Parathyroid adenoma (tissue), 2 donors: Measurements from ENCODE around the gene APEX2.
"Not testable (repeated sequence)": the region's sequence is repeated elsewhere in the genome, so short reads cannot be mapped to it uniquely, and the experiment has no call there.

Experiments
- H2AFZ ChIP-seq: fragments of 300-600 bp; sonication (generic); one replicate; pipeline ENCODE4 v1.7.0; 2017; ENCODE audit warnings: antibody characterized with exemption, mild to moderate bottlenecking
- H3K27ac ChIP-seq: fragments of 300-600 bp; sonication (generic); one replicate; pipeline ENCODE4 v1.7.0; 2017
- H3K27me3 ChIP-seq: fragments of 300-600 bp; sonication (generic); one replicate; pipeline ENCODE4 v1.7.0; 2017; ENCODE audit warnings: low read length; ENCODE audit not compliant: control insufficient read depth, insufficient read depth
- H3K36me3 ChIP-seq: fragments of 300-600 bp; sonication (generic); one replicate; pipeline ENCODE4 v1.7.0; 2017; ENCODE audit warnings: low read length; ENCODE audit not compliant: control insufficient read depth, insufficient read depth
- H3K4me1 ChIP-seq: fragments of 300-600 bp; sonication (generic); one replicate; pipeline ENCODE4 v1.7.0; 2017; ENCODE audit warnings: control low read depth
- H3K4me2 ChIP-seq: fragments of 300-600 bp; sonication (generic); one replicate; pipeline ENCODE4 v1.7.0; 2017; ENCODE audit warnings: low read length
- H3K4me3 ChIP-seq: fragments of 300-600 bp; sonication (generic); one replicate; pipeline ENCODE4 v1.7.0; 2017; ENCODE audit warnings: low read depth, low read length
- H3K79me2 ChIP-seq: fragments of 300-600 bp; sonication (generic); one replicate; pipeline ENCODE4 v1.7.0; 2017; ENCODE audit warnings: control low read depth
- H3K9ac ChIP-seq: fragments of 300-600 bp; sonication (generic); one replicate; pipeline ENCODE4 v1.7.0; 2017; ENCODE audit warnings: mild to moderate bottlenecking
- H3K9me3 ChIP-seq: fragments of 300-600 bp; sonication (generic); one replicate; pipeline ENCODE4 v1.7.0; 2017; ENCODE audit warnings: low read length; ENCODE audit not compliant: control insufficient read depth
- TF ChIP-seq, protein P1 (sequence below): fragments of 300-600 bp; sonication (generic); IDR thresholded peaks from one replicate; pipeline ENCODE4 v1.7.0; 2017; ENCODE audit warnings: antibody characterized with exemption, mild to moderate bottlenecking
- donor health status: primary hyperparathyroidism.

APEX2 gene

DNA sequence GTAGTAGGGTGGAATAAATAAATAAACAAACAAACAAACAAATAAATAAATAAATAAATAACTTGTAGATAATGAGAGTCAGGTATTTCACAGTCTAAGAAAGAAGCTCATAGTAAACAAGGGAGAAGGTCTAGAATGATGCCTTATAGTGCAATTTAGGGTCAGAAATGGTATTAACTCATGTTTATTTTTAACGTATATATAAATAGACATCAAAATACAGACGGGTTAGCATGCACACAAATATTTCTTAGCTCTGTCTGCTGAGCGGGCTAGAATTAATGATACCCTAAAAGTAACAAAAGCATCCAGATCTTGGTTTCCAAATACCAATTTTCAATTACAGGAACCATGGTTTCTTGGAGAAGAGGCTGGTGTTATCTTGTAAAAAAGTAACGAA is 22.8 kb upstream of the APEX2 start:
- Histone ChIP-seq H3K27me3 (no peaks in the 10 kb centered on the region), H3K9ac (no peak overlapping the region), H3K27ac (no peak overlapping the region), H3K4me2 (no peak overlapping the region), H2AFZ (no peak overlapping the region), H3K4me1 (no peaks in the 10 kb centered on the region), H3K9me3 (no peaks in the 10 kb centered on the region), H3K4me3 (no peak overlapping the region), H3K36me3 (no peaks in the 10 kb centered on the region), H3K79me2 (no peaks in the 10 kb centered on the region)
- TF ChIP-seq, protein P1, sequence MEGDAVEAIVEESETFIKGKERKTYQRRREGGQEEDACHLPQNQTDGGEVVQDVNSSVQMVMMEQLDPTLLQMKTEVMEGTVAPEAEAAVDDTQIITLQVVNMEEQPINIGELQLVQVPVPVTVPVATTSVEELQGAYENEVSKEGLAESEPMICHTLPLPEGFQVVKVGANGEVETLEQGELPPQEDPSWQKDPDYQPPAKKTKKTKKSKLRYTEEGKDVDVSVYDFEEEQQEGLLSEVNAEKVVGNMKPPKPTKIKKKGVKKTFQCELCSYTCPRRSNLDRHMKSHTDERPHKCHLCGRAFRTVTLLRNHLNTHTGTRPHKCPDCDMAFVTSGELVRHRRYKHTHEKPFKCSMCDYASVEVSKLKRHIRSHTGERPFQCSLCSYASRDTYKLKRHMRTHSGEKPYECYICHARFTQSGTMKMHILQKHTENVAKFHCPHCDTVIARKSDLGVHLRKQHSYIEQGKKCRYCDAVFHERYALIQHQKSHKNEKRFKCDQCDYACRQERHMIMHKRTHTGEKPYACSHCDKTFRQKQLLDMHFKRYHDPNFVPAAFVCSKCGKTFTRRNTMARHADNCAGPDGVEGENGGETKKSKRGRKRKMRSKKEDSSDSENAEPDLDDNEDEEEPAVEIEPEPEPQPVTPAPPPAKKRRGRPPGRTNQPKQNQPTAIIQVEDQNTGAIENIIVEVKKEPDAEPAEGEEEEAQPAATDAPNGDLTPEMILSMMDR: no peak

DNA sequence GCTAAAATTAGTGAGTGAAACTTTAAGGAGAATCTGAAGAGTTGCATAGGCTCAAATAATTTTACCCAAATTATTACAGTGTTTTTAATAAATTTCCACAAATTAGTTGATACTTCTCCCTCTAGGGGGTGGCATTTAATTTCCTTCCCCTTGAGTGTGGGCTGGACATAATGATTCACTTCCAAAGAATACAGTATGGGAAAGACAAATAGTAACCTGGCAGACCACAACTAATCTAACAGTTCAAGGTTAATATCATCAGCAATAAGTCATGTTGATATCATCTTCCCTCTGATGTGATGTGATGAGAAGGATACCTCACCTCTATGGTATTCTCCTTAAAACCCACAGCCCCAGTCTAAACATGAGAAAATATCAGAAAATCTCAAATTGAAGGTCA is 21.7 kb upstream of the APEX2 start:
- H3K4me2 ChIP-seq: no peak overlapping the region
- H3K9me3 ChIP-seq: no peaks in the 10 kb centered on the region
- H3K9ac ChIP-seq: no peak overlapping the region
- no peaks in the 10 kb centered on the region for H3K4me1 ChIP-seq
- no peak overlapping the region for H3K27ac ChIP-seq
- no peaks in the 10 kb centered on the region for H3K27me3 ChIP-seq
- no peak overlapping the region for H2AFZ ChIP-seq
- H3K4me3 ChIP-seq: no peak overlapping the region
- H3K79me2 ChIP-seq: no peaks in the 10 kb centered on the region
- no peaks in the 10 kb centered on the region for H3K36me3 ChIP-seq
- TF ChIP-seq, protein P1: no peak

DNA sequence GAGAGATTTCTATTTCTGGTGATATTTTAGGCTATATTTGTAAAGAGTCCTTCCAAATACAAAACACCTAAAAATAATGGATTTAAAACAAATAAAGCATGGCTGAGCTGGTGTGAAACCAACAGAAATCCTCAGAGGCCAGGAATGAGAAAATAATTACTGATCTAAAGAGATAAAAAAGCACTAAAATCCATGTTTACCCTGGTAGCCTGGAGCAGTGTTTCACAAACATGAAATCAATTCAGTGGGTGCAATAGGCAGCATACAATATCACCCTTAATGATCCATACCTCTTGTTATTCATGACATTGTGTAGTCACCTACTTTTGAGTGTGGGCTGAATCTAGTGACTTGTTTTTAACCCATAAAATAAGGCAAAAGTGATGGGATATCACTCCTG is 20.7 kb upstream of the APEX2 start:
- Histone ChIP-seq H3K27me3 (no peaks in the 10 kb centered on the region), H3K4me1 (no peaks in the 10 kb centered on the region), H3K9ac (no peak overlapping the region), H3K79me2 (no peaks in the 10 kb centered on the region), H3K36me3 (no peaks in the 10 kb centered on the region), H3K9me3 (no peaks in the 10 kb centered on the region), H2AFZ (no peak overlapping the region), H3K4me3 (no peak overlapping the region), H3K27ac (no peak overlapping the region), H3K4me2 (no peak overlapping the region)
- TF ChIP-seq, protein P1: no peak

DNA sequence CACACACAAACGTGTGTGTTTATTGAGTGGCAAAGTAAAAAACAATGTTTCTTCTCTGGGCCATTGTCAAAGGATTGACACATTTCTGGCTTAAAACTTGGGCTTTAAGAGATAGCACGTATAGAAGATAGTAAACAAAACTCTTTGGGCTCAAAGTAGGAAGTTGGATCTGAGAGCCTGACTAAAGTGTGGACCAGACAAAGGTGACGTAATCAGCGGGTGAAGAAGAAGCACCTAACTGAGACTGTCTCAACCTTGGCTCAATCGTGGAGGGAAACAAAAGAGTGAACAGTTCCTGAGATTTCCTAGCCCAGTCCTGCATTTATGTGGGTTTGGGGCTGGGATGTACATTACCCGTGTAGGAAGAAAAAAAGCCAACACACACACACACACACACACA is 19.8 kb upstream of the APEX2 start:
- TF ChIP-seq, protein P1: no peak
- H3K79me2 ChIP-seq: no peaks in the 10 kb centered on the region
- no peaks in the 10 kb centered on the region for H3K27me3 ChIP-seq

DNA sequence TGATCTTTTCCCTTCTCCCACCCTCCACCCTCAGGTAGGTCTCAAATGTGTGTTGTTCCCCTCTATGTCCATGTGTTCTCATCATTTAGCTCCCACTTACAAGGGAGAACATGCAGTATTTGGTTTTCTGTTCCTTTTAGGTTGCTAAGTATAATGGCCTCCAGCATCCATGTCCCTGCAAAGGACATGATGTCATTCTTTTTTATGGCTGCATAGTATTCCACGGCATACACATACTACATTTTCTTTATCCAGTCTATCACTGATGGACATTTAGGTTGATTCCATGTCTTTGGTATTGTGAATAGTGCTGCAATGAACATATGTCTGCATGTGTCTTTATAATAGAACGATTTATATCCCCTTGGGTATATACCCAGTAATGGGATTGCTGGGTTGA is 16.9 kb upstream of the APEX2 start:
- not testable (repeated sequence) for H3K79me2 ChIP-seq, H2AFZ ChIP-seq, H3K27ac ChIP-seq, H3K36me3 ChIP-seq, H3K9me3 ChIP-seq, H3K9ac ChIP-seq, H3K4me3 ChIP-seq, H3K4me1 ChIP-seq, H3K4me2 ChIP-seq, H3K27me3 ChIP-seq

More for the DNA sequence above, 19.8 kb upstream of the APEX2 start:
- Histone ChIP-seq H3K9me3 (no peaks in the 10 kb centered on the region), H3K9ac (no peak overlapping the region), H3K27ac (no peak overlapping the region), H3K36me3 (no peaks in the 10 kb centered on the region), H3K4me1 (no peaks in the 10 kb centered on the region), H3K4me2 (no peak overlapping the region), H2AFZ (no peak overlapping the region), H3K4me3 (no peak overlapping the region)
